ENCODE results near the gene RSF1.

DNA sequence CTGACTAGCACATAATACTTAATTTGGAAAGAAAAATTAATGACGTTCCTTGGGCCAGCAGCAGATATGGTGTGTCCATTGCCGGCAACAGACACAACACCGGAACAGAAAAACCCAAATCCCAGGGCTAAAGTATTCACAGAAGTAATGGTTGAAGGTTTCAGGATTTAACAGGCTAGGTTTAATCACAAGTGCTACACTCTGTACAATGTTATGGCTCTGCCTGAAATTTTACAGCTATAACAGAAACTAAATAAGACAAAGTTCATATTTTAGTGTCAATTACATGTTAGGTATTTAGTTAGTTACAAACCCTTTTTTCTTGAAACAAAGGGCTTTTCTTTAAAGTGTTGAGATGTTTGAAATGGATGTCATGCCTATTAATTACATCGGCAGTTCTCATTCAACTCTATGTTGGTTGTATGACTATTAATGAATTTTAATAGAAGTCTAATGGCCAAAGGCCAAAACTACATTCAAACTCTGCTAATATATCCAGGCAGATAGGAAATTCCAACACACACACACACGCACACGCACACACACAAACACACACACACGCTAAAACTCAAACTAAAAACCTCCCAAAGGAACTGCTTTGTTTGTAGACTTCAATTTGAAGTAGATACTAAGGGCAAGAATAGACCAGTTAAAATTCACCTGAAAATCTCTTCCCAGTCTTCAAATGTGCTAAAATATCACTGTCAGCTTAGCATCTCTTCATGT is 155.1 kb downstream of the RSF1 start:
- TF ChIP-seq, protein P1, sequence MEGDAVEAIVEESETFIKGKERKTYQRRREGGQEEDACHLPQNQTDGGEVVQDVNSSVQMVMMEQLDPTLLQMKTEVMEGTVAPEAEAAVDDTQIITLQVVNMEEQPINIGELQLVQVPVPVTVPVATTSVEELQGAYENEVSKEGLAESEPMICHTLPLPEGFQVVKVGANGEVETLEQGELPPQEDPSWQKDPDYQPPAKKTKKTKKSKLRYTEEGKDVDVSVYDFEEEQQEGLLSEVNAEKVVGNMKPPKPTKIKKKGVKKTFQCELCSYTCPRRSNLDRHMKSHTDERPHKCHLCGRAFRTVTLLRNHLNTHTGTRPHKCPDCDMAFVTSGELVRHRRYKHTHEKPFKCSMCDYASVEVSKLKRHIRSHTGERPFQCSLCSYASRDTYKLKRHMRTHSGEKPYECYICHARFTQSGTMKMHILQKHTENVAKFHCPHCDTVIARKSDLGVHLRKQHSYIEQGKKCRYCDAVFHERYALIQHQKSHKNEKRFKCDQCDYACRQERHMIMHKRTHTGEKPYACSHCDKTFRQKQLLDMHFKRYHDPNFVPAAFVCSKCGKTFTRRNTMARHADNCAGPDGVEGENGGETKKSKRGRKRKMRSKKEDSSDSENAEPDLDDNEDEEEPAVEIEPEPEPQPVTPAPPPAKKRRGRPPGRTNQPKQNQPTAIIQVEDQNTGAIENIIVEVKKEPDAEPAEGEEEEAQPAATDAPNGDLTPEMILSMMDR (conservative IDR thresholded peaks at IDR 0.05 in 1 of 2, IDR thresholded peaks at IDR 0.05 in 1 of 2; ENCODE audit: extremely low read depth in 1 of 2, insufficient read depth in 1 of 2, low read depth in 1 of 2, low read length in 2 of 2), result no peak
- no peak for TF ChIP-seq EZH2 (IDR thresholded peaks at IDR 0.05; ENCODE audit: borderline replicate concordance, low read length)

Data from mammary epithelial cell (primary cell).